WTC11 (cell line): Measurements from ENCODE around the gene TMEM218.

Experiments
- ELF4 ChIP-seq: sonication (generic); formaldehyde crosslinking; IDR thresholded peaks from 2 replicates; pipeline ENCODE4 v1.8.1; 2022; ENCODE audit warnings: low read depth, mild to moderate bottlenecking, moderate library complexity, missing genetic modification reagents
- NR3C1 ChIP-seq: sonication (generic); formaldehyde crosslinking; conservative IDR thresholded peaks from 2 replicates; pipeline ENCODE4 v1.8.1; 2023; ENCODE audit warnings: low read depth, mild to moderate bottlenecking, missing genetic modification reagents
- SP1 ChIP-seq: sonication (generic); formaldehyde crosslinking; conservative IDR thresholded peaks from 2 replicates; pipeline ENCODE4 v1.8.1; 2022; ENCODE audit warnings: missing genetic modification reagents
- TEAD1 ChIP-seq: sonication (generic); formaldehyde crosslinking; IDR thresholded peaks from 2 replicates; pipeline ENCODE4 v1.8.0; 2022; ENCODE audit warnings: mild to moderate bottlenecking, missing genetic modification reagents
- TP53 ChIP-seq: sonication (generic); formaldehyde crosslinking; IDR thresholded peaks from 2 replicates; pipeline ENCODE4 v1.8.1; 2023; ENCODE audit warnings: mild to moderate bottlenecking, missing genetic modification reagents
- TF ChIP-seq, protein P1 (sequence below): fragments of 200-600 bp; IDR thresholded peaks from 2 replicates; pipeline ENCODE4 v1.8.0; 2022; ENCODE audit warnings: antibody characterized with exemption
- TF ChIP-seq, protein P2 (sequence below): fragments of 250-450 bp; sonication (Bioruptor Pico); IDR thresholded peaks from 2 replicates; pipeline ENCODE4 v1.8.0; 2021; ENCODE audit warnings: mild to moderate bottlenecking

DNA sequence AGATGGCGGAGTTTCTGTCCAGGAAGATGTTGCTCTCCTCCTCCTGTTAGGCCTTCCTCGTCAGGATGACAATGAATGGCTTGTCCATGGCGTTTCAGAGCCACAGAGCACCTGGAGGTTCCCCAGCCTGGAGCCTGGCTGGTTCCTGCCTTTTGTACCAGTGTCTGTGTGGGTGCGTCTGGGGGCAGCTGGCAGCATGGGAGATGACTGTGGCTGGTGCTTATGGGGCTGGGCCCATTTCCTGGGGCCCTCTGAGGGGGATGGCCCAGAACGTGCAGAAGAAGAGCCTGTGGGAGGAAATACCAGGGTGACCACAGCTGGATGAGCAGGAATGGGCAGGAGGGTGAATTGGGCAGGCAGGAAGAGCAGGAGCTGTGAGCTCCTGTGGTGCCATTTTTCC is 41.6 kb downstream of the TMEM218 start:
- TF ChIP-seq, protein P1, sequence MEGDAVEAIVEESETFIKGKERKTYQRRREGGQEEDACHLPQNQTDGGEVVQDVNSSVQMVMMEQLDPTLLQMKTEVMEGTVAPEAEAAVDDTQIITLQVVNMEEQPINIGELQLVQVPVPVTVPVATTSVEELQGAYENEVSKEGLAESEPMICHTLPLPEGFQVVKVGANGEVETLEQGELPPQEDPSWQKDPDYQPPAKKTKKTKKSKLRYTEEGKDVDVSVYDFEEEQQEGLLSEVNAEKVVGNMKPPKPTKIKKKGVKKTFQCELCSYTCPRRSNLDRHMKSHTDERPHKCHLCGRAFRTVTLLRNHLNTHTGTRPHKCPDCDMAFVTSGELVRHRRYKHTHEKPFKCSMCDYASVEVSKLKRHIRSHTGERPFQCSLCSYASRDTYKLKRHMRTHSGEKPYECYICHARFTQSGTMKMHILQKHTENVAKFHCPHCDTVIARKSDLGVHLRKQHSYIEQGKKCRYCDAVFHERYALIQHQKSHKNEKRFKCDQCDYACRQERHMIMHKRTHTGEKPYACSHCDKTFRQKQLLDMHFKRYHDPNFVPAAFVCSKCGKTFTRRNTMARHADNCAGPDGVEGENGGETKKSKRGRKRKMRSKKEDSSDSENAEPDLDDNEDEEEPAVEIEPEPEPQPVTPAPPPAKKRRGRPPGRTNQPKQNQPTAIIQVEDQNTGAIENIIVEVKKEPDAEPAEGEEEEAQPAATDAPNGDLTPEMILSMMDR, result no peak
- TF ChIP-seq SP1 (no peak), TP53 (CRISPR knock-in tag) (no peak), ELF4 (CRISPR knock-in tag) (no peak), NR3C1 (CRISPR knock-in tag) (no peak), TEAD1 (CRISPR knock-in tag) (no peak)
- TF ChIP-seq, protein P2, sequence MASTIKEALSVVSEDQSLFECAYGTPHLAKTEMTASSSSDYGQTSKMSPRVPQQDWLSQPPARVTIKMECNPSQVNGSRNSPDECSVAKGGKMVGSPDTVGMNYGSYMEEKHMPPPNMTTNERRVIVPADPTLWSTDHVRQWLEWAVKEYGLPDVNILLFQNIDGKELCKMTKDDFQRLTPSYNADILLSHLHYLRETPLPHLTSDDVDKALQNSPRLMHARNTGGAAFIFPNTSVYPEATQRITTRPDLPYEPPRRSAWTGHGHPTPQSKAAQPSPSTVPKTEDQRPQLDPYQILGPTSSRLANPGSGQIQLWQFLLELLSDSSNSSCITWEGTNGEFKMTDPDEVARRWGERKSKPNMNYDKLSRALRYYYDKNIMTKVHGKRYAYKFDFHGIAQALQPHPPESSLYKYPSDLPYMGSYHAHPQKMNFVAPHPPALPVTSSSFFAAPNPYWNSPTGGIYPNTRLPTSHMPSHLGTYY (CRISPR knock-in tag), result no peak
